Measurements from ENCODE around the gene F12.

The F12 gene

DNA sequence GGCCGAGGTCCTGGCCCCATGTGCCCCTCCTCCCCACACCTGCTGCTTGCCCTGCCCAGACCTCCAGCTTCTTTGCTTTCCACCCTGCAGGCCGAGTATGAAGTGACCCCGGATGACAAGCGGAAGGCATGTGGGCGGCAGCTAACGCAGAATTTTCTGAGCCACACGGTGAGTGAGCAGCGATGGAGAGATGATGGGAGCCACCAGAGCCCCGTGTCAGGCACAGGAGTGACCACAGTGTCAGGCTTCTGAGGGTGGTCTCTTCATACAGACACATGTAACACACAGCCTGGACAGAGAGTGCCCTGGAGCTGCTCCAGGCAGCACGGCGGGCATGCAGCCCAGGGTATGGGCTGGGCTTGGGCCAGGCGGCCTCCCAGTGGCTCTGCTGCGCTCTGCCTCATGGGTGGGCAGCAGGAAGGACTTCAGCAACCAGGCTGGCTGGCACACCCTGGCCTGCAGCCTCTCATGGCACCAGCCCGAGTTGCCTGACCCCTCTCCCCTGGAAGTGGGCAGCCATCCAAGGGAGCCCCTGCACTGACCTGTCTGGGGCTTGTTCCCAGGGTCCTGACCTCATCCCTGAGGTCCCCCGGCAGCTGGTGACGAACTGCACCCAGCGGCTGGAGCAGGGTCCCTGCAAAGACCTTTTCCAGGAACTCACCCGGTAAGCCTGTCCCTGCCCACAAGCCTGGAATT, 22.9 kb upstream of the F12 start:
- peaks cover 90% of the 10 kb centered on the region for H3K36me3 Mint-ChIP-seq (ENCODE audit: insufficient read depth)
- H3K4me3 Mint-ChIP-seq, result peak overlapping the region; percentile 90 to 93
- peak overlapping the region; percentile 76 to 93 for H3K27ac Mint-ChIP-seq
- ATAC-seq (replicated peaks), result no peak
- H3K27me3 Mint-ChIP-seq, result no peaks in the 10 kb centered on the region
- no peak for DNase-seq
- H3K9me3 Mint-ChIP-seq, result no peaks in the 10 kb centered on the region
- H3K4me1 Mint-ChIP-seq (ENCODE audit: low read depth in 2 of 2), result peaks cover 54 to 66% of the 10 kb centered on the region in 2 donors

DNA sequence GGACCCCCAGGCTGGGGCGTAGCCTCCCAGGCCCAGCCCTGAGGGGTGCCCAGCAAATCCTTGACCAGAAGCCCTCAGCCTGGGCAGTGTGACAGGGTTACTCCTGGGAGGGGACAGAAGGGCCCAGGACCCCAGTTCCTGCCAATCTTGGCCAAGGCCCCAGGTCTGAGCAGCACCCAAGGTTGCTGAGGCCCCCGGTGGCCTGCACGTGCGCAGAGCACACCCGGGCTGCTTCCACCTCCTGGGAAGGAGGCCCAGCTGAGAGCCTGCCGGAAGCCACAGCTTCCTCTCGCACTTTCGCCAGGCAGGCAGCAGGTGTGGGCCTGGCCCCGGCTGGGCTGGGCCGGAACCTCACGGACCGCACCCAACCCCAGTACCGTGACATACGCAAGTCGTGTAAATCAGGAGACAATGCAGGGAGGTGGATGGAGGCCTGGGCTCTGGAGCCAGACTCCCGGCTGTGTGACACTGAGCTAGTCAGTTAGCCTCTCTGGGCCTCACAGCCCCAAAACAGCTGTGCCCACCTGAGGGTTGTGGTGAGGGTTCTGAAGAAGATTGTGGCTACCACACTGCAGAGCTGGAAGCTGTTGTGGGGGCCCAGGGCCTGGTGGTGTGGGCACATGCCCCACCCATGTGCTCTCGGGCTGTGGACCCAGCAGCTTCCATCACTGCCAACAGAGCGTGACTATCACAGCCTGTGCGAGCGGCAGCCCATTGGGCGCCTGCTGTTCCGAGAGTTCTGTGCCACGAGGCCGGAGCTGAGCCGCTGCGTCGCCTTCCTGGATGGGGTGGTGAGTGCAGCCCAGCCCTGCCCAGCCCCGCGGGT, 22.2 kb upstream of the F12 start:
- H3K27me3 Mint-ChIP-seq, result no peaks in the 10 kb centered on the region
- no peaks in the 10 kb centered on the region for H3K9me3 Mint-ChIP-seq
- ATAC-seq (replicated peaks) (peak; percentile 63), DNase-seq (peak; percentile 68 to 72 (median 70))
- H3K27ac Mint-ChIP-seq, result peak overlapping the region; percentile 76 to 93
- H3K4me3 Mint-ChIP-seq, result peak overlapping the region; percentile 90 to 93
- H3K36me3 Mint-ChIP-seq (ENCODE audit: insufficient read depth), result peaks cover 87% of the 10 kb centered on the region
- peaks cover 50 to 66% of the 10 kb centered on the region in 2 donors for H3K4me1 Mint-ChIP-seq (ENCODE audit: low read depth in 2 of 2)

DNA sequence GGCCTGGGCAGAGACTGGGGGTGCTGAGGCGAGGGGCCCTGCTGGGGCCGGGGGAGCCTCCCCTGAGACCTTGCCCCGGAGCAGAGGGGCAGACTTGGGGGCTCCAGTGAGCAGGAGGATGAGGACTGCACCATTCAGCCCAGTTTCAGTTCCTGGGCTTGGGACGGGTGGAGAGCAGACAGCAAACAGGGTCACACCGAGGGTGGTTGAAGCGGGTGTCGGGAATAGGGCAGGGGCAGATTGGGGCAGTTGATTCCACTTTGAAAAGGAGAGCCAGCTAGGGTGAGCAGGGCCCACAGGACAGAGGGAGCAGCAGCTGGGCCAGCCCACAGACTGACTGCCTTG, 21.6 kb upstream of the F12 start:
- no peak for DNase-seq
- H3K36me3 Mint-ChIP-seq (ENCODE audit: insufficient read depth), result peaks cover 87% of the 10 kb centered on the region
- peaks cover 54 to 66% of the 10 kb centered on the region in 2 donors for H3K4me1 Mint-ChIP-seq (ENCODE audit: low read depth in 2 of 2)
- no peaks in the 10 kb centered on the region for H3K9me3 Mint-ChIP-seq
- H3K27ac Mint-ChIP-seq, result peak overlapping the region; percentile 76 to 93
- H3K27me3 Mint-ChIP-seq, result no peaks in the 10 kb centered on the region
- H3K4me3 Mint-ChIP-seq, result peak overlapping the region; percentile 90 to 93
- no peak for ATAC-seq (replicated peaks)

DNA sequence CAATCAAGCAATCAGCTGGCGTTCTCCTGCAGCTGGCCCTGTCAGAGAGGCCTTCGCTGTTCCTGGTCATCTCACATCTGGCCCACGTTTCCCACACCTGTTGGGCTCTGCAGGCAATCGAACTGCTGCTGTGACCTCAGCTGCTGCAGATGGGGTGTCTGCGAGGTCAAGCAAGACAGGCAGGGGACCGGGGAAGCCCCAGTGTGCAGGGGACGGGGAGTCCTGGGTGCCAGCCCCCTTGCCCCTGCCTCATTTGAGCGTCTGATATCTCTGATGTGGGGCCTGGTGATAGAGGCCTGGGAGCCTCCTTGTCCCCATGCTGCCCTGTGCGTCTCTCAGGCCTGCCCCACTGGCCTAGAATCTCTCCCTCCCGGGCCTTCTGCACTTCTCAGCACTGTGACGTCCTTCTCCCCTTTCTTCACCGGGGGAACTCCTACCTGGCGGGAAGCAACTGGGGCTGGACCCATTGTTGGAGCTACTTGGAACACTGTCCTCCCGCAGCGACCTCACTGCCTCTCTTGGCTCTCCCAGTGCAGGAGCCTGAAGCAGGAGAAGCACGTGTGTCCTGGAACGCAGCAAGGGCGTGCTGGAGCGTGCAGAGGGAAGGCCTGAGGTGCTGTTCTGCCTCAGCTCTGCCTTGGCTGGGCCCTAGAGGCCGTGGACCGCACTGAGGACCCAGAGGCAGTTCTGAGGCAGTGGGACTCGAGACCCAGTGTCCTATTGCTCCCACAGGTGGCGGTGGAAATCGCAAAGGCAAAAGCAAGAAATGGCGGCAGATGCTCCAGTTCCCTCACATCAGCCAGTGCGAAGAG, 21.0 kb upstream of the F12 start:
- H3K4me1 Mint-ChIP-seq (ENCODE audit: low read depth in 2 of 2), result peaks cover 59 to 70% of the 10 kb centered on the region in 2 donors
- peak overlapping the region; percentile 90 to 93 for H3K4me3 Mint-ChIP-seq
- no peaks in the 10 kb centered on the region for H3K27me3 Mint-ChIP-seq
- peaks cover 85% of the 10 kb centered on the region for H3K36me3 Mint-ChIP-seq (ENCODE audit: insufficient read depth)
- DNase-seq (no peak), ATAC-seq (replicated peaks) (no peak)
- H3K9me3 Mint-ChIP-seq, result no peaks in the 10 kb centered on the region
- H3K27ac Mint-ChIP-seq, result peak overlapping the region; percentile 76 to 93

DNA sequence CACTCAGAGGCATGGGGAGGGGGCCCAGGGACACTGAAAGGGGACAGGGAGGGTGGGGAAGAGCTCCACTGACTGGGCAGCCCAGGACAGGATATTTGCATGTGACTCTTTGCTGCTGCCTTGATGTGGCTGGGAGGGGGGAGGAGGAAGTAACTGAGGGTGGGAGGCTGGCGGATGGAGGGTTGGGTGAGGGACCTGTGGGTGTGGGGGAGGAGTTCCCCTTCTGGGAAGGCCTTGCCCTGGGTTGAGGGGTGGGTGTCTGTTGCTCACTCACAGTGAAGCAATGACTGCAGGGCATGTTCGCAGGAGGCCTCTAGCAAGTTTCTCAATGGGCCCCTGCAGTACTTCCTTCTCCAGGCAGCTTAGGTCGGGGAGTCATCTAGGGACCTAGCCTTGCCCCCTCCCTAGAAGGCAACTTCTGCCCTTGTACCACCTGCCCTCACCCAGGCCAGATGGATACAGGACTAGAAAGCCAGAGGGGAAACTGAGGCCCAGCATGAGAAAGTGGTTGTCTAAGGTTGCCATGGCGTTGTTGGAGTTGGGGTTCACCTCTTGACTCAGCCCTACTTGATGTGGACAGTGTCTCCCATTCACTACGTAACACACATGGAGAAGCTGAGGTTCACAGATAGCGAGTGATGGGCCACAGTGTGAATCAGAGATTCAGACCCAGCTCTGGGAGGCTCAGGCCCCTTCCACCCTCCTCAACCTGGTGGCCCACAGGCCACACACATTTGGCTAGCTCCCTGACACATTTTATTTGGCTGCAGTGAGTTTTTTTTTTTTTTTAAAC, 20.1 kb upstream of the F12 start:
- Mint-ChIP-seq H3K36me3 (ENCODE audit: insufficient read depth) (peaks cover 76% of the 10 kb centered on the region), H3K9me3 (no peaks in the 10 kb centered on the region), H3K27me3 (no peaks in the 10 kb centered on the region), H3K27ac (peak overlapping the region; percentile 76 to 93), H3K4me3 (peak overlapping the region; percentile 90 to 93), H3K4me1 (ENCODE audit: low read depth in 2 of 2) (peaks cover 64 to 75% of the 10 kb centered on the region in 2 donors)
- DNase-seq, result peak; percentile 73 to 76 (median 76)
- ATAC-seq (replicated peaks), result peak; percentile 22

DNA sequence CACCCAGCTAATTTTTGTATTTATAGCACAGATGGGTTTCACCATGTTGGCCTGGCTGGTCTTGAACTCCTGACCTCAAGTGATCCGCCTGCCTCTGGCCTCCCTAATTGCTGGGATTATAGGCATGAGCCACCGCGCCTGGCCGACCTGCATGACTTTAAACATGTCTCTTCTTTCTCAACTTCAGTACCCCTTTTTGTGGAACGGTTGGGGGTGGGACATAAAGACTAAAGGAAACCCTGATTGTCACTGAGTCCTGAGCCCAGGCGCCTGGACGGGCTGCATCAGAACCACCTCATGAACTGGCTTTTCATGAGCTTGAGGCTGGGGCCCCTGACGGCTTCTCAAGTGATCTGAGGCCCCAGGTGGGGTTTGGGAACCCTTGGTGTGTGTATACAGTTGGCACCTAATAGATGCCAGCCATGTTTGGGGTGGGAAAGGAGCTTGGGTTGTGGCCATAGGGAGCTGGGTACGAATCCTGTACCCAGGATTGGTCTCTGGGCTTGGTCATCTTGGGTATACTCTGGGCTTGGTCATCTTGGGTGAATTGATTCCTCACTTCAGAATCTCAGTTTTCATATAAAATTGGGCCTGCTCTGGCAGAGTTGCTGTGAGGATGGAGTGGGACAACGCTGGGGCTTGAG, 19.3 kb upstream of the F12 start:
- peaks cover 70% of the 10 kb centered on the region for H3K36me3 Mint-ChIP-seq (ENCODE audit: insufficient read depth)
- ATAC-seq (replicated peaks), result no peak
- peaks cover 64 to 69% of the 10 kb centered on the region in 2 donors for H3K4me1 Mint-ChIP-seq (ENCODE audit: low read depth in 2 of 2)
- no peak for DNase-seq
- no peaks in the 10 kb centered on the region for H3K9me3 Mint-ChIP-seq
- no peaks in the 10 kb centered on the region for H3K27me3 Mint-ChIP-seq
- H3K27ac Mint-ChIP-seq, result peak overlapping the region; percentile 76 to 93
- H3K4me3 Mint-ChIP-seq, result peak overlapping the region; percentile 90 to 93

DNA sequence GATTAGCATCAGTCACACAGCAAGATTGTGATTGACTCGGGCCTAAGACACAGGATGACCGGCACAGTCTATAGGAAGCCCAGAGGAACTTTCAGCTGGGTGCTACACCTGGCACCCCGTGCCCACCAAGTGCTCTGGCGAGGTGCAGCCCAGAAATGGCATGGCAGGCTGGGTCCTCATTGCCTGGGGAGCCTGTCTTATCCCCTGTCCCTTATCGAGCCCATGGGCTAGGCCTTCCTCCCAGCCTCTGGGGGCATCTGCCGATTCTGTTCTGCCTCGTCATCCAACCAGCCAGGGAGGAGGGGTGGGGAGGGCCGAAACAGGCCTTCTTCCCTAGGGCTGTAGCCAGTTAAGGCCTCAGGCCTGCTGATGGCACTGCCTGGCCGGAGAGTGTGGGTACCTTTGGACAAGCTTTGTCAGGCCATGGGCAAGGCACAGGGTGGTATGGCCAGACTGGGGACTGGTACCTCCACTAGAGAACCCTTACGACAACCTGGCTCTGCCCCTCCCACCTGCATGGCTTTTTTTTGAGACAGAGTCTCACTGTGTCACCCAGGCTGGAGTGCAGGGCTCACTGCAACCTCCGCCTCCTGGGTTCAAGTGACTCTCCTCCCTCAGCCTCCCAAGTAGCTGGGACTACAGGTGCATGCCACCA, 18.7 kb upstream of the F12 start:
- no peak for DNase-seq
- H3K9me3 Mint-ChIP-seq, result no peaks in the 10 kb centered on the region
- no peaks in the 10 kb centered on the region for H3K27me3 Mint-ChIP-seq
- peak overlapping the region; percentile 93 to 95 for H3K27ac Mint-ChIP-seq
- ATAC-seq (replicated peaks), result no peak
- H3K4me1 Mint-ChIP-seq (ENCODE audit: low read depth in 2 of 2), result peaks cover 64 to 65% of the 10 kb centered on the region in 2 donors
- H3K36me3 Mint-ChIP-seq (ENCODE audit: insufficient read depth), result peaks cover 64% of the 10 kb centered on the region
- peak overlapping the region; percentile 90 to 93 for H3K4me3 Mint-ChIP-seq

DNA sequence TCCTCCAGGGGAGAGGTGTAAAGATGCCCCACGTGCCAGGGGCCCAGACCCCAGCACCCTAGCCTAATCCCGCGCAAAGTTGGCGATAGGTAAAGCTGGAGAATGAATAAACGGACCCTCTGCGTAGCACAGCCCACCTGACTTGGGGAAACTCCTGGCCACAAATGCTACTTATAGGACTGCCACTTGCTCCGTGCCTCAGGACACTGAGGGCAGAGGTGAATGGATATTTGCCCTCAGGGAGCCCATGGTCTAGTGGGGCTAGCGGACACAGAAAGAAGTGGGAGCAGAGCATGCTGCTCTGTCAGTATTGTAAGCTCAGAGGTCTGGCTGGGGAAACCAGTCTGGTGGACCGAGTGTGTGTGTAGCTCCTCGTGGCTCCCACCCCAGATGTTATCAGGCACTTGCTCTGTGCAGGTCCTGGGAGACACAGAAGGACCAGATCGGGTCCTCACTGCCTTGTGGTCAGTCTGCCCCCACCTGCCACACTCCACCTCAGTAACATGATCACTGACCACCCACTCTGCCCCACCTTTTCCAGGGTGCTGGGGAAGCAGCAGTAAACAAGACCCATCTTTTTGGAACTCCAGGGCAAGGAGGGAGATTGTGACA, 18.0 kb upstream of the F12 start:
- peaks cover 61 to 64% of the 10 kb centered on the region in 2 donors for H3K4me1 Mint-ChIP-seq (ENCODE audit: low read depth in 2 of 2)
- H3K27me3 Mint-ChIP-seq, result no peaks in the 10 kb centered on the region
- peak overlapping the region; percentile 93 to 95 for H3K27ac Mint-ChIP-seq
- peaks cover 57% of the 10 kb centered on the region for H3K36me3 Mint-ChIP-seq (ENCODE audit: insufficient read depth)
- ATAC-seq (replicated peaks) (no peak), DNase-seq (no peak)
- H3K9me3 Mint-ChIP-seq, result no peaks in the 10 kb centered on the region
- H3K4me3 Mint-ChIP-seq, result peak overlapping the region; percentile 90 to 93

DNA sequence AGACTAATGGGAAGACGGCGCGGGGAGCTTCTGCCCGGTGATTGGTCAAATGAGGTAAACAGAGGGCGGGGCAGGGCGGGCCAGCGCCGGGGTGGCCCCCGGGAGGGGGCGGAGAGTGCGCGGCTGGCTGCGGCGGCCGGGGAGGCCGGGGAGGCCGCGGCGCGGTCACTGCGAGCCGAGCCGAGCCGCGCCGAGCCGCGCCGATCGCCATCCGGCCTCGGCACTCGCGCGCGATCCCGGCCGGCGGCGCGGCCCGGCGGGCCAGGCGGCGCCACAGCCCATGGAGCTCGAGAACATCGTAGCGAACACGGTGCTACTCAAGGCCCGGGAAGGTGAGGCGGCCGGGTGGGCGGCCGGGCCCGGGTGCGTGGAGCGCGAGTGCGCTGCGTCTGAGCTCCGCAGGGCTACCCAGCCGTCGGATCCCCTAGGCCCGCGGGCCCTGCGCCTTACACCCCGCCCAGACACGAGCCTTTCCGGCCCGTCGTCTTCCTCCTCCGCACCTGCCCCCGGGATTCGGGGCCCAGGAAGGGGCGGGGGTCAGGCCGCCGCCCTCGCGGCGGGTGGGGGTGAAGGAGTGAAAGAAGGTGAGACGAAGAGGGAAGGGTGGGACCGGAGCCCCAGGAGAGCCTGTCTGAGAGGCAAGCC, 17.3 kb upstream of the F12 start, which contains the start of gene GRK6:
TSS of gene GRK6 (plus strand) at position 111 of the 645 bp plus-strand sequence. CDS start at position 281, 170 bp downstream.
- H3K4me3 Mint-ChIP-seq, result peak within 1 kb of the TSS; percentile 90 to 93
- peak within 1 kb of the TSS; percentile 93 to 95 for H3K27ac Mint-ChIP-seq
- DNase-seq, result peak; percentile 56 to 64 (median 61)
- ATAC-seq (replicated peaks), result peak; percentile 11
- H3K27me3 Mint-ChIP-seq, result no peaks in the 10 kb centered on the region
- H3K9me3 Mint-ChIP-seq, result no peaks in the 10 kb centered on the region
- peaks cover 56 to 59% of the 10 kb centered on the region in 2 donors for H3K4me1 Mint-ChIP-seq (ENCODE audit: low read depth in 2 of 2)
- peaks cover 50% of the 10 kb centered on the region for H3K36me3 Mint-ChIP-seq (ENCODE audit: insufficient read depth)

DNA sequence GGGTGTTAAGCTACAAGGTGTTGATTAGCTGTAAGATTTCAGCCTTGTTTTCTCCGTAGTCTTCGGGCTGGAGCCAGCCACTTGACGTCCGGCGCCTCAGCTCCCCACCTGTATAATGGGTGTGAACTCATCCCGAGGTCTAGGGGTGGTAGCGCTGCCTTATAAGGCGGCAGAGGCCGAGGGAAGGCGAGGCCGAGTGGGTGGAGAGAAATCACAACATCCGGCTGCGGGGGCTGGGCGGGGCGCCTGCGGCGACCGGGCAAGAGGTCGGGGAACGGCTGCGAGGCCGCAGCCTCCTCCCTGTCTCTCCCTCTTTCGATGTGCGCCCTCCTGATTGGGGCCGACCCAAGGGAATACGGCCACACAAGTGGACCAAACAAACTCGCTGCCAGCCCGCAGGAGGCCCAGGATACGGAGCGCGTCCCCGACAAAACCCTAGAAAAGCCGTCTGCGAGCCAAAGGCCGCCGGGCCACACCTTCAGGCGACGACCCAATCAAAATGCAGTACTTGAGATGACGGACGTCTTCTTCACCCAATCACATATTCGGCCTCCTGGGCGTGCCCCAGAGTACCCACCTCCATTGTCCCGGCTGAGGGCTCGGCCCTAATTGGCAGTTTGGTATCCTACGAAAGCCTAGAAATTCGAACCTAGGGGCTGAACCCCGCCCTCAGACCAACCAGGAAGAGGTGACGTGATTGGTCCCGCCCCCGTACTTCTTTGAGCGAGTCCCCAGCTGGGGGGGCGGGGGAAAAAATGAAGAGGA, 16.6 kb upstream of the F12 start:
- H3K4me1 Mint-ChIP-seq (ENCODE audit: low read depth in 2 of 2), result peaks cover 49 to 52% of the 10 kb centered on the region in 2 donors
- H3K27me3 Mint-ChIP-seq, result no peaks in the 10 kb centered on the region
- H3K4me3 Mint-ChIP-seq, result peak overlapping the region; percentile 76 to 93
- no peaks in the 10 kb centered on the region for H3K9me3 Mint-ChIP-seq
- H3K27ac Mint-ChIP-seq, result peak overlapping the region; percentile 93 to 95
- H3K36me3 Mint-ChIP-seq (ENCODE audit: insufficient read depth), result peaks cover 43% of the 10 kb centered on the region
- DNase-seq, result peak; percentile 98 to 100 (median 99)
- peak; percentile 76 for ATAC-seq (replicated peaks)
